Astrocyte of the cerebellum (primary cell): ENCODE results near the gene ATXN1.

ENCODE experiments used
- DNase-seq: peaks from one replicate; pipeline ENCODE4 v3.0.0-alpha.2; 2011; ENCODE audit warnings: low read depth
- H3K4me3 ChIP-seq: 2 replicates; pipeline ENCODE4 v1.5.1; 2011; ENCODE audit warnings: mild to moderate bottlenecking, low read depth, low read length, moderate library complexity
- CTCF ChIP-seq: IDR thresholded peaks from 2 replicates; pipeline ENCODE4 v1.5.1; 2012; ENCODE audit warnings: low read length, low read depth, moderate library complexity, mild to moderate bottlenecking; ENCODE audit errors: missing control alignments
- in situ Hi-C: cut with HindIII; loops from 2 replicates; pipeline ENCODE4 v1.10.0; 2017; ENCODE audit warnings: low sequenced_read_pairs

Gene ATXN1

DNA sequence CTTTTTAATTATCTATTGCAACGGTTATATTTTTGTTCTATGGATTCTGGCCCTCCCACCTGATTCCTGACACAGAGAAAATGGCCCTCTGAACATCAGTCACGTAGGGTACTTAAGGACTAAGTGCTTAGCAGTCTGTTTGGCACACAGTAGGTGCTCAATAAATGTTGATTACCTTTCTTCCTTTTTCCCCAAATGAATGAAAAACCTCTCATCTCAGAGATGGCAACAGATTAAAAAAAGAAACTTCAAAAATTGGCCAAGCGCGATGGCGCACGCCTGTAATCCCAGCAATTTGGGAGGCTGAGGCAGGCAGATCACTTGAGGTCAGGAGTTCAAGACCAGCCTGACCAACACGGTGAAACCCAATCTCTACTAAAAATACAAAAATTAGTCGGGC is 31.5 kb downstream of the ATXN1 start:
- DNase-seq, result no peak
- TF ChIP-seq CTCF, result no peak
- in situ Hi-C loops, result no loop called here
- no peak overlapping the region for H3K4me3 ChIP-seq

GRCh38 chr6:16729183-16729691 is 32.0 kb downstream of the ATXN1 start:
- DNase-seq, result no peak
- no peak overlapping the region for H3K4me3 ChIP-seq
- in situ Hi-C loops, result no loop called here
- no peak for TF ChIP-seq CTCF

DNA sequence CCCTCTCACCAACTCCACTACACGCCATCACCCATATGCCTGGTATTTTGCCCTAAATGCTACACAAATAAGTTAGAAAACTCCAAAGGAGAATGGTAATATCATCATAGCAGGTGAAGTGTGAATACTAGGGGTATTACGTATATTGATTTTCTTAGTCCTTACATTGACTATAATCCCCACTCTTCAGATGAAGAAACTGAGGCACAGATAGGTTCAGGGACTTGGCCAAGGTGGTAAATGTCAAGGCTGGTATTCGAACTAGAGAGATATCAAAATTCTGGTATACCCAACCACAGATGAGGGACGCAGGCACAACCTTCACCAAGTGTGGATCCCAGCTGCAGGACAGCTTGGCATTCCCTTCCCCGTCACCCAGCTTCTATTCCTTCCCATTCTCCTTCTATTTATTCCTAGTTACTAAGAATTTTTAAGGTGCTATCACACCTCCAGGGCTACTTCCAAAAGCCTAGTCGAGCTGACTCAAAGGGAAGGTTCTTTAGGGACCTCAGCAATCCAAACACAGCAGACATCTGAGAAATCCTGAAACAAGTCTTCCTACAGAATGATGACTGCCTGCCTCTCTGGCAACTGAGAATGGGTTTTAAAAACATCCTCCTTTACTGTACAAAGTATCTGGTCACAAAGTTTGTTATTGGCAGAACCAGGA is 32.6 kb downstream of the ATXN1 start:
- no peak for DNase-seq
- H3K4me3 ChIP-seq, result no peak overlapping the region
- in situ Hi-C loops, result no loop called here
- TF ChIP-seq CTCF, result no peak

- no peak overlapping the region for H3K4me3 ChIP-seq
- DNase-seq, result no peak
- in situ Hi-C loops, result no loop called here
Observed at GRCh38 chr6:16727996-16728395, 33.3 kb downstream of the ATXN1 start.

GRCh38 chr6:16725145-16725864 is 36.0 kb downstream of the ATXN1 start:
- no peak overlapping the region for H3K4me3 ChIP-seq
- in situ Hi-C loops, result no loop called here
- DNase-seq, result no peak
- no peak for TF ChIP-seq CTCF

More at GRCh38 chr6:16727996-16728395, 33.3 kb downstream of the ATXN1 start:
- no peak for TF ChIP-seq CTCF

GRCh38 chr6:16723826-16724225 is 37.4 kb downstream of the ATXN1 start:
- DNase-seq, result peak; percentile 86
- in situ Hi-C loops, result no loop called here
- no peak for TF ChIP-seq CTCF
- no peak overlapping the region for H3K4me3 ChIP-seq
